WTC11 (cell line): ENCODE data around the gene SLC34A1. TPM values are rescaled to one million over a fixed set of nuclear protein-coding genes. Genes with fewer than 3 reads are reported as not detected.
A peak's percentile ranks its signal among the peaks of the same experiment; 100 is the strongest.

ENCODE experiments used
- FOXK1 ChIP-seq: sonication (generic); formaldehyde crosslinking; IDR thresholded peaks from 2 replicates; pipeline ENCODE4 v1.8.0; 2022; ENCODE audit warnings: mild to moderate bottlenecking, moderate library complexity, missing genetic modification reagents
- GABPB1 ChIP-seq: sonication (generic); formaldehyde crosslinking; IDR thresholded peaks from 2 replicates; pipeline ENCODE4 v1.8.1; 2023; ENCODE audit warnings: mild to moderate bottlenecking, missing genetic modification reagents
- NFYB ChIP-seq: sonication (generic); formaldehyde crosslinking; conservative IDR thresholded peaks from 2 replicates; pipeline ENCODE4 v1.8.0; 2022; ENCODE audit warnings: low read depth, missing genetic modification reagents
- NR3C1 ChIP-seq: sonication (generic); formaldehyde crosslinking; conservative IDR thresholded peaks from 2 replicates; pipeline ENCODE4 v1.8.1; 2023; ENCODE audit warnings: low read depth, mild to moderate bottlenecking, missing genetic modification reagents
- OVOL2 ChIP-seq: fragments of 250-450 bp; sonication (Bioruptor Pico); IDR thresholded peaks from 2 replicates; pipeline ENCODE4 v1.9.0; 2021; ENCODE audit warnings: mild to moderate bottlenecking, borderline replicate concordance
- PRRX2 ChIP-seq: fragments of 250-450 bp; sonication (Bioruptor Pico); IDR thresholded peaks from 2 replicates; pipeline ENCODE4 v1.8.0; 2021; ENCODE audit warnings: mild to moderate bottlenecking
- RELA ChIP-seq: sonication (generic); formaldehyde crosslinking; IDR thresholded peaks from 2 replicates; pipeline ENCODE4 v1.8.1; 2022; ENCODE audit warnings: missing genetic modification reagents, mild to moderate bottlenecking, borderline replicate concordance
- RORB ChIP-seq: fragments of 250-450 bp; sonication (Bioruptor Pico); IDR thresholded peaks from 2 replicates; pipeline ENCODE4 v1.9.0; 2021; ENCODE audit warnings: mild to moderate bottlenecking
- TEAD1 ChIP-seq: sonication (generic); formaldehyde crosslinking; IDR thresholded peaks from 2 replicates; pipeline ENCODE4 v1.8.0; 2022; ENCODE audit warnings: mild to moderate bottlenecking, missing genetic modification reagents
- TP53 ChIP-seq: sonication (generic); formaldehyde crosslinking; IDR thresholded peaks from 2 replicates; pipeline ENCODE4 v1.8.1; 2023; ENCODE audit warnings: mild to moderate bottlenecking, missing genetic modification reagents
- ZNF232 ChIP-seq: sonication (generic); formaldehyde crosslinking; IDR thresholded peaks from 2 replicates; pipeline ENCODE4 v1.8.0; 2022; ENCODE audit warnings: mild to moderate bottlenecking, missing genetic modification reagents
- ZNF423 ChIP-seq: fragments of 250-450 bp; sonication (Bioruptor Pico); IDR thresholded peaks from 2 replicates; pipeline ENCODE4 v2.1.2; 2022; ENCODE audit warnings: mild to moderate bottlenecking, moderate library complexity
- total RNA-seq: library from RNA; stranded (reverse); gene quantifications from 3 replicates; pipeline ENCODE4 v1.2.3, GENCODE V29; 2021
- TF ChIP-seq, protein P1 (sequence below): sonication (generic); formaldehyde crosslinking; IDR thresholded peaks from 2 replicates; pipeline ENCODE4 v1.8.0; 2022; ENCODE audit warnings: mild to moderate bottlenecking, missing genetic modification reagents
- TF ChIP-seq, protein P2 (sequence below): fragments of 250-450 bp; sonication (Bioruptor Pico); IDR thresholded peaks from 2 replicates; pipeline ENCODE4 v1.9.0; 2021; ENCODE audit warnings: mild to moderate bottlenecking, borderline replicate concordance
- TF ChIP-seq, protein P3 (sequence below): sonication (generic); formaldehyde crosslinking; IDR thresholded peaks from 2 replicates; pipeline ENCODE4 v1.8.1; 2022; ENCODE audit warnings: low read depth, missing genetic modification reagents, borderline replicate concordance
- TF ChIP-seq, protein P4 (sequence below): sonication (generic); formaldehyde crosslinking; IDR thresholded peaks from 2 replicates; pipeline ENCODE4 v1.8.0; 2023; ENCODE audit warnings: missing genetic modification reagents
- TF ChIP-seq, protein P5 (sequence below): fragments of 250-450 bp; sonication (Bioruptor Pico); IDR thresholded peaks from 2 replicates; pipeline ENCODE4 v1.9.0; 2021; ENCODE audit warnings: mild to moderate bottlenecking
- TF ChIP-seq, protein P6 (sequence below): fragments of 200-600 bp; IDR thresholded peaks from 2 replicates; pipeline ENCODE4 v1.8.0; 2022; ENCODE audit warnings: antibody characterized with exemption
- TF ChIP-seq, protein P7 (sequence below): sonication (generic); formaldehyde crosslinking; IDR thresholded peaks from 2 replicates; pipeline ENCODE4 v1.8.1; 2022; ENCODE audit warnings: mild to moderate bottlenecking, missing genetic modification reagents, moderate library complexity, borderline replicate concordance
- TF ChIP-seq, protein P8 (sequence below): sonication (generic); formaldehyde crosslinking; IDR thresholded peaks from 2 replicates; pipeline ENCODE4 v1.8.0; 2022; ENCODE audit warnings: mild to moderate bottlenecking, missing genetic modification reagents

Gene SLC34A1
- total RNA-seq, 1 experiment from 2014 or later = not detected

DNA sequence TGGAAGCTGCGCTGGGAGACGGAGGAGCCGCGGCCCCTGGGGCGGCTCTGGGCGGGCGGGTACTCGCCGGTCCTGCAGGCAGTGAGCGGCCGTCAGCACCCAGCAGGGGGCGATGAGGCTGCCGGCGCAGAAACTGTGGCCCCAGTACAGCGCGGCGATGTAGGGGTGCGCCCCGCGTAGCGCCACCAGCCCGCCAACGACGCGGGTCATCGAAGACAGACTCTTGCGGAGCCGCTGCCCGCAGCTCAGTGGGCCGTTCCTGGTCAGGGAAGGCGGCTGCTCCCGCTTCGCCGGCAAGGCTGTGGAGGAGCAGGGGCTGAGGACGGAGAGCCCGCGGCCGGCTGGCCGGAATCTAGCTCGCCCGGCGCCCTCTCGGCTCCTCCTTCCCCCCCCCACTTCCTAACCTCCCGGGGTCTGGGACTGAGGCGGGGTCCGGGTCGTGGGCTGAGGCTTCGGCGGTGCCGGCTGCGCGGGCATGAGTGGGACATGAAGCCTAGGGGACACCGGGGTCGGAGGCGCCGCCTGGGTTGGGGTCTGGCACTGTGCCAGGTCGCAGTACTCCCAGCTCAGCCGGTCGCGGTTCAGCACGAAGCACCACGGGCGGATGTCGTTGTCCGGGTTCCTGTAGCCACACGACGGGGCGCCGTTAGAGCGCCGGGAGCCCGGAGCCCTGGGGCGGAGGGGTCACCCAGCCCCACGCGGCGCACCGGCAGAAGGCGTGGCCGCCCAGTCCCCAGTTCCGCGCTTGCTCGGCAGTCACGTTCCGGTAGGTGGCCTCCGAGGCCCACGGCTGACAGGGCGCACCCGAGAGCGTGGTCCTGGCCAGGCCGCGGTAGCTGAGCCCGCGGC is 19.8 kb downstream of the SLC34A1 start (continued):
- TF ChIP-seq ZNF232 (no peak), OVOL2 (no peak), TP53 (no peak), TEAD1 (CRISPR knock-in tag) (no peak), PRRX2 (CRISPR knock-in tag) (no peak), GABPB1 (no peak), RELA (CRISPR knock-in tag) (no peak), FOXK1 (CRISPR knock-in tag) (peak; percentile 21; the same call in 1 of the 2 replicates), RORB (CRISPR knock-in tag) (no peak), NR3C1 (CRISPR knock-in tag) (no peak), ZNF423 (CRISPR knock-in tag) (peak; percentile 62), NFYB (CRISPR knock-in tag) (no peak)
- TF ChIP-seq, protein P1, sequence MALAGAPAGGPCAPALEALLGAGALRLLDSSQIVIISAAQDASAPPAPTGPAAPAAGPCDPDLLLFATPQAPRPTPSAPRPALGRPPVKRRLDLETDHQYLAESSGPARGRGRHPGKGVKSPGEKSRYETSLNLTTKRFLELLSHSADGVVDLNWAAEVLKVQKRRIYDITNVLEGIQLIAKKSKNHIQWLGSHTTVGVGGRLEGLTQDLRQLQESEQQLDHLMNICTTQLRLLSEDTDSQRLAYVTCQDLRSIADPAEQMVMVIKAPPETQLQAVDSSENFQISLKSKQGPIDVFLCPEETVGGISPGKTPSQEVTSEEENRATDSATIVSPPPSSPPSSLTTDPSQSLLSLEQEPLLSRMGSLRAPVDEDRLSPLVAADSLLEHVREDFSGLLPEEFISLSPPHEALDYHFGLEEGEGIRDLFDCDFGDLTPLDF = no peak
- TF ChIP-seq, protein P2, sequence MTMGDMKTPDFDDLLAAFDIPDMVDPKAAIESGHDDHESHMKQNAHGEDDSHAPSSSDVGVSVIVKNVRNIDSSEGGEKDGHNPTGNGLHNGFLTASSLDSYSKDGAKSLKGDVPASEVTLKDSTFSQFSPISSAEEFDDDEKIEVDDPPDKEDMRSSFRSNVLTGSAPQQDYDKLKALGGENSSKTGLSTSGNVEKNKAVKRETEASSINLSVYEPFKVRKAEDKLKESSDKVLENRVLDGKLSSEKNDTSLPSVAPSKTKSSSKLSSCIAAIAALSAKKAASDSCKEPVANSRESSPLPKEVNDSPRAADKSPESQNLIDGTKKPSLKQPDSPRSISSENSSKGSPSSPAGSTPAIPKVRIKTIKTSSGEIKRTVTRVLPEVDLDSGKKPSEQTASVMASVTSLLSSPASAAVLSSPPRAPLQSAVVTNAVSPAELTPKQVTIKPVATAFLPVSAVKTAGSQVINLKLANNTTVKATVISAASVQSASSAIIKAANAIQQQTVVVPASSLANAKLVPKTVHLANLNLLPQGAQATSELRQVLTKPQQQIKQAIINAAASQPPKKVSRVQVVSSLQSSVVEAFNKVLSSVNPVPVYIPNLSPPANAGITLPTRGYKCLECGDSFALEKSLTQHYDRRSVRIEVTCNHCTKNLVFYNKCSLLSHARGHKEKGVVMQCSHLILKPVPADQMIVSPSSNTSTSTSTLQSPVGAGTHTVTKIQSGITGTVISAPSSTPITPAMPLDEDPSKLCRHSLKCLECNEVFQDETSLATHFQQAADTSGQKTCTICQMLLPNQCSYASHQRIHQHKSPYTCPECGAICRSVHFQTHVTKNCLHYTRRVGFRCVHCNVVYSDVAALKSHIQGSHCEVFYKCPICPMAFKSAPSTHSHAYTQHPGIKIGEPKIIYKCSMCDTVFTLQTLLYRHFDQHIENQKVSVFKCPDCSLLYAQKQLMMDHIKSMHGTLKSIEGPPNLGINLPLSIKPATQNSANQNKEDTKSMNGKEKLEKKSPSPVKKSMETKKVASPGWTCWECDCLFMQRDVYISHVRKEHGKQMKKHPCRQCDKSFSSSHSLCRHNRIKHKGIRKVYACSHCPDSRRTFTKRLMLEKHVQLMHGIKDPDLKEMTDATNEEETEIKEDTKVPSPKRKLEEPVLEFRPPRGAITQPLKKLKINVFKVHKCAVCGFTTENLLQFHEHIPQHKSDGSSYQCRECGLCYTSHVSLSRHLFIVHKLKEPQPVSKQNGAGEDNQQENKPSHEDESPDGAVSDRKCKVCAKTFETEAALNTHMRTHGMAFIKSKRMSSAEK (CRISPR knock-in tag) = no peak
- TF ChIP-seq, protein P3, sequence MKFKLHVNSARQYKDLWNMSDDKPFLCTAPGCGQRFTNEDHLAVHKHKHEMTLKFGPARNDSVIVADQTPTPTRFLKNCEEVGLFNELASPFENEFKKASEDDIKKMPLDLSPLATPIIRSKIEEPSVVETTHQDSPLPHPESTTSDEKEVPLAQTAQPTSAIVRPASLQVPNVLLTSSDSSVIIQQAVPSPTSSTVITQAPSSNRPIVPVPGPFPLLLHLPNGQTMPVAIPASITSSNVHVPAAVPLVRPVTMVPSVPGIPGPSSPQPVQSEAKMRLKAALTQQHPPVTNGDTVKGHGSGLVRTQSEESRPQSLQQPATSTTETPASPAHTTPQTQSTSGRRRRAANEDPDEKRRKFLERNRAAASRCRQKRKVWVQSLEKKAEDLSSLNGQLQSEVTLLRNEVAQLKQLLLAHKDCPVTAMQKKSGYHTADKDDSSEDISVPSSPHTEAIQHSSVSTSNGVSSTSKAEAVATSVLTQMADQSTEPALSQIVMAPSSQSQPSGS (CRISPR knock-in tag) = no peak
- TF ChIP-seq, protein P4, sequence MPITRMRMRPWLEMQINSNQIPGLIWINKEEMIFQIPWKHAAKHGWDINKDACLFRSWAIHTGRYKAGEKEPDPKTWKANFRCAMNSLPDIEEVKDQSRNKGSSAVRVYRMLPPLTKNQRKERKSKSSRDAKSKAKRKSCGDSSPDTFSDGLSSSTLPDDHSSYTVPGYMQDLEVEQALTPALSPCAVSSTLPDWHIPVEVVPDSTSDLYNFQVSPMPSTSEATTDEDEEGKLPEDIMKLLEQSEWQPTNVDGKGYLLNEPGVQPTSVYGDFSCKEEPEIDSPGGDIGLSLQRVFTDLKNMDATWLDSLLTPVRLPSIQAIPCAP (CRISPR knock-in tag) = 0 out of 2 replicates have a peak, but pooled peaks have one; percentile 31
- TF ChIP-seq, protein P5, sequence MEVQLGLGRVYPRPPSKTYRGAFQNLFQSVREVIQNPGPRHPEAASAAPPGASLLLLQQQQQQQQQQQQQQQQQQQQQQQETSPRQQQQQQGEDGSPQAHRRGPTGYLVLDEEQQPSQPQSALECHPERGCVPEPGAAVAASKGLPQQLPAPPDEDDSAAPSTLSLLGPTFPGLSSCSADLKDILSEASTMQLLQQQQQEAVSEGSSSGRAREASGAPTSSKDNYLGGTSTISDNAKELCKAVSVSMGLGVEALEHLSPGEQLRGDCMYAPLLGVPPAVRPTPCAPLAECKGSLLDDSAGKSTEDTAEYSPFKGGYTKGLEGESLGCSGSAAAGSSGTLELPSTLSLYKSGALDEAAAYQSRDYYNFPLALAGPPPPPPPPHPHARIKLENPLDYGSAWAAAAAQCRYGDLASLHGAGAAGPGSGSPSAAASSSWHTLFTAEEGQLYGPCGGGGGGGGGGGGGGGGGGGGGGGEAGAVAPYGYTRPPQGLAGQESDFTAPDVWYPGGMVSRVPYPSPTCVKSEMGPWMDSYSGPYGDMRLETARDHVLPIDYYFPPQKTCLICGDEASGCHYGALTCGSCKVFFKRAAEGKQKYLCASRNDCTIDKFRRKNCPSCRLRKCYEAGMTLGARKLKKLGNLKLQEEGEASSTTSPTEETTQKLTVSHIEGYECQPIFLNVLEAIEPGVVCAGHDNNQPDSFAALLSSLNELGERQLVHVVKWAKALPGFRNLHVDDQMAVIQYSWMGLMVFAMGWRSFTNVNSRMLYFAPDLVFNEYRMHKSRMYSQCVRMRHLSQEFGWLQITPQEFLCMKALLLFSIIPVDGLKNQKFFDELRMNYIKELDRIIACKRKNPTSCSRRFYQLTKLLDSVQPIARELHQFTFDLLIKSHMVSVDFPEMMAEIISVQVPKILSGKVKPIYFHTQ (CRISPR knock-in tag) = no peak
- TF ChIP-seq, protein P6, sequence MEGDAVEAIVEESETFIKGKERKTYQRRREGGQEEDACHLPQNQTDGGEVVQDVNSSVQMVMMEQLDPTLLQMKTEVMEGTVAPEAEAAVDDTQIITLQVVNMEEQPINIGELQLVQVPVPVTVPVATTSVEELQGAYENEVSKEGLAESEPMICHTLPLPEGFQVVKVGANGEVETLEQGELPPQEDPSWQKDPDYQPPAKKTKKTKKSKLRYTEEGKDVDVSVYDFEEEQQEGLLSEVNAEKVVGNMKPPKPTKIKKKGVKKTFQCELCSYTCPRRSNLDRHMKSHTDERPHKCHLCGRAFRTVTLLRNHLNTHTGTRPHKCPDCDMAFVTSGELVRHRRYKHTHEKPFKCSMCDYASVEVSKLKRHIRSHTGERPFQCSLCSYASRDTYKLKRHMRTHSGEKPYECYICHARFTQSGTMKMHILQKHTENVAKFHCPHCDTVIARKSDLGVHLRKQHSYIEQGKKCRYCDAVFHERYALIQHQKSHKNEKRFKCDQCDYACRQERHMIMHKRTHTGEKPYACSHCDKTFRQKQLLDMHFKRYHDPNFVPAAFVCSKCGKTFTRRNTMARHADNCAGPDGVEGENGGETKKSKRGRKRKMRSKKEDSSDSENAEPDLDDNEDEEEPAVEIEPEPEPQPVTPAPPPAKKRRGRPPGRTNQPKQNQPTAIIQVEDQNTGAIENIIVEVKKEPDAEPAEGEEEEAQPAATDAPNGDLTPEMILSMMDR = no peak
- TF ChIP-seq, protein P7, sequence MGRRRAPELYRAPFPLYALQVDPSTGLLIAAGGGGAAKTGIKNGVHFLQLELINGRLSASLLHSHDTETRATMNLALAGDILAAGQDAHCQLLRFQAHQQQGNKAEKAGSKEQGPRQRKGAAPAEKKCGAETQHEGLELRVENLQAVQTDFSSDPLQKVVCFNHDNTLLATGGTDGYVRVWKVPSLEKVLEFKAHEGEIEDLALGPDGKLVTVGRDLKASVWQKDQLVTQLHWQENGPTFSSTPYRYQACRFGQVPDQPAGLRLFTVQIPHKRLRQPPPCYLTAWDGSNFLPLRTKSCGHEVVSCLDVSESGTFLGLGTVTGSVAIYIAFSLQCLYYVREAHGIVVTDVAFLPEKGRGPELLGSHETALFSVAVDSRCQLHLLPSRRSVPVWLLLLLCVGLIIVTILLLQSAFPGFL = no peak
- TF ChIP-seq, protein P8, sequence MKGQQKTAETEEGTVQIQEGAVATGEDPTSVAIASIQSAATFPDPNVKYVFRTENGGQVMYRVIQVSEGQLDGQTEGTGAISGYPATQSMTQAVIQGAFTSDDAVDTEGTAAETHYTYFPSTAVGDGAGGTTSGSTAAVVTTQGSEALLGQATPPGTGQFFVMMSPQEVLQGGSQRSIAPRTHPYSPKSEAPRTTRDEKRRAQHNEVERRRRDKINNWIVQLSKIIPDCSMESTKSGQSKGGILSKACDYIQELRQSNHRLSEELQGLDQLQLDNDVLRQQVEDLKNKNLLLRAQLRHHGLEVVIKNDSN (CRISPR knock-in tag) = no peak
